Loucy (cell line): ENCODE data around the gene PAQR7.
A peak's percentile ranks its signal among the peaks of the same experiment; 100 is the strongest.

Experiments used
- H2AFZ ChIP-seq: fragments of 200-600 bp; sonication (generic); 2 replicates; pipeline ENCODE4 v1.6.0; 2016; ENCODE audit warnings: antibody characterized with exemption, mild to moderate bottlenecking, low read length, moderate library complexity
- H3F3A ChIP-seq: fragments of 200-600 bp; 2 replicates; pipeline ENCODE4 v1.6.0; 2016; ENCODE audit warnings: antibody characterized with exemption, low read depth, mild to moderate bottlenecking
- H3K27me3 ChIP-seq: fragments of 200-600 bp; sonication (generic); 2 replicates; pipeline ENCODE4 v1.6.1; 2014; ENCODE audit warnings: low read length, mild to moderate bottlenecking; ENCODE audit not compliant: insufficient read depth, poor library complexity, severe bottlenecking
- H3K36me3 ChIP-seq: fragments of 200-600 bp; sonication (generic); 2 replicates; pipeline ENCODE4 v1.6.1; 2016; ENCODE audit warnings: low read length; ENCODE audit not compliant: insufficient read depth
- H3K4me1 ChIP-seq: fragments of 200-600 bp; sonication (generic); 2 replicates; pipeline ENCODE4 v1.5.1; 2014; ENCODE audit warnings: low read length, mild to moderate bottlenecking; ENCODE audit not compliant: insufficient read depth, poor library complexity, severe bottlenecking
- H3K4me2 ChIP-seq: fragments of 200-600 bp; sonication (generic); 2 replicates; pipeline ENCODE4 v1.6.0; 2014; ENCODE audit warnings: antibody characterized with exemption, low read length, low read depth, mild to moderate bottlenecking; ENCODE audit not compliant: poor library complexity, severe bottlenecking
- H3K4me3 ChIP-seq: fragments of 200-600 bp; sonication (generic); 2 replicates; pipeline ENCODE4 v1.5.1; 2014; ENCODE audit warnings: low read length, mild to moderate bottlenecking, mixed read lengths; ENCODE audit not compliant: poor library complexity, severe bottlenecking
- H3K79me2 ChIP-seq: fragments of 200-600 bp; sonication (generic); 2 replicates; pipeline ENCODE4 v1.6.1; 2014; ENCODE audit warnings: low read length; ENCODE audit not compliant: insufficient read depth
- H3K9ac ChIP-seq: fragments of 200-600 bp; sonication (generic); 2 replicates; pipeline ENCODE4 v1.6.0; 2014; ENCODE audit warnings: mild to moderate bottlenecking, low read depth, low read length, moderate library complexity; ENCODE audit not compliant: poor library complexity, severe bottlenecking
- H3K9me2 ChIP-seq: fragments of 200-600 bp; sonication (generic); replicated peaks from 2 replicates; pipeline ENCODE4 v1.6.1; 2016; ENCODE audit warnings: low read depth, low read length, mixed read lengths
- H3K9me3 ChIP-seq: fragments of 200-600 bp; sonication (generic); 2 replicates; pipeline ENCODE4 v1.6.1; 2014; ENCODE audit warnings: mild to moderate bottlenecking, antibody characterized with exemption, low read length, low read depth; ENCODE audit not compliant: insufficient read depth
- H4K20me1 ChIP-seq: fragments of 200-600 bp; sonication (generic); 2 replicates; pipeline ENCODE4 v1.6.0; 2014; ENCODE audit warnings: antibody characterized with exemption, low read length, mild to moderate bottlenecking; ENCODE audit not compliant: insufficient read depth, poor library complexity, severe bottlenecking
- CTCF ChIP-seq: fragments of 200-600 bp; sonication (generic); conservative IDR thresholded peaks from 2 replicates; pipeline ENCODE4 v1.5.1; 2014; ENCODE audit warnings: mild to moderate bottlenecking, antibody characterized with exemption, low read length
- EZH2phosphoT487 ChIP-seq: fragments of 200-600 bp; IDR thresholded peaks from 2 replicates; pipeline ENCODE4 v1.6.1; 2018; ENCODE audit warnings: antibody characterized with exemption, mild to moderate bottlenecking, moderate library complexity, borderline replicate concordance

PAQR7 gene

GRCh38 chr1:25814549-25815087 lies 60.9 kb downstream of the PAQR7 start:
- Histone ChIP-seq H3K9me3 (no peaks in the 10 kb centered on the region), H3K9me2 (no peaks in the 10 kb centered on the region), H3K9ac (no peak overlapping the region), H3K4me1 (peaks cover 15% of the 10 kb centered on the region), H3K36me3 (no peaks in the 10 kb centered on the region), H3K4me2 (no peak overlapping the region), H2AFZ (0 out of 2 replicates have a peak overlapping the region, but pooled peaks have one; percentile 51), H3F3A (no peaks in the 10 kb centered on the region), H3K4me3 (no peak overlapping the region), H4K20me1 (no peaks in the 10 kb centered on the region), H3K79me2 (0 out of 2 replicates have a peak, but pooled peaks cover 5% of the 10 kb centered on the region), H3K27me3 (no peaks in the 10 kb centered on the region)
- TF ChIP-seq EZH2phosphoT487: no peak
- TF ChIP-seq CTCF: no peak

- Histone ChIP-seq H3K9me2 (no peaks in the 10 kb centered on the region), H3F3A (no peaks in the 10 kb centered on the region), H3K4me3 (no peak overlapping the region), H3K27me3 (no peaks in the 10 kb centered on the region), H3K79me2 (0 out of 2 replicates have a peak, but pooled peaks cover under 1% of the 10 kb centered on the region), H3K36me3 (no peaks in the 10 kb centered on the region), H3K4me1 (peaks cover 8% of the 10 kb centered on the region), H3K9me3 (no peaks in the 10 kb centered on the region), H2AFZ (0 out of 2 replicates have a peak overlapping the region, but pooled peaks have one; percentile 51), H3K4me2 (no peak overlapping the region), H3K9ac (no peak overlapping the region), H4K20me1 (no peaks in the 10 kb centered on the region)
- TF ChIP-seq EZH2phosphoT487: no peak
- TF ChIP-seq CTCF: peak; percentile 40
Measured at GRCh38 chr1:25813734-25814471, 61.6 kb downstream of the PAQR7 start.

GRCh38 chr1:25813071-25813733 lies 62.3 kb downstream of the PAQR7 start:
- no peak for TF ChIP-seq EZH2phosphoT487
- no peak for TF ChIP-seq CTCF
- Histone ChIP-seq H3K4me3 (no peak overlapping the region), H4K20me1 (no peaks in the 10 kb centered on the region), H3K9ac (no peak overlapping the region), H3K36me3 (no peaks in the 10 kb centered on the region), H3K4me2 (no peak overlapping the region), H3K79me2 (no peaks in the 10 kb centered on the region), H3F3A (no peaks in the 10 kb centered on the region), H3K4me1 (peaks cover 2% of the 10 kb centered on the region), H2AFZ (no peak overlapping the region), H3K9me3 (no peaks in the 10 kb centered on the region), H3K9me2 (no peaks in the 10 kb centered on the region), H3K27me3 (no peaks in the 10 kb centered on the region)
